ENCODE measurements around the gene EARS2.

DNA sequence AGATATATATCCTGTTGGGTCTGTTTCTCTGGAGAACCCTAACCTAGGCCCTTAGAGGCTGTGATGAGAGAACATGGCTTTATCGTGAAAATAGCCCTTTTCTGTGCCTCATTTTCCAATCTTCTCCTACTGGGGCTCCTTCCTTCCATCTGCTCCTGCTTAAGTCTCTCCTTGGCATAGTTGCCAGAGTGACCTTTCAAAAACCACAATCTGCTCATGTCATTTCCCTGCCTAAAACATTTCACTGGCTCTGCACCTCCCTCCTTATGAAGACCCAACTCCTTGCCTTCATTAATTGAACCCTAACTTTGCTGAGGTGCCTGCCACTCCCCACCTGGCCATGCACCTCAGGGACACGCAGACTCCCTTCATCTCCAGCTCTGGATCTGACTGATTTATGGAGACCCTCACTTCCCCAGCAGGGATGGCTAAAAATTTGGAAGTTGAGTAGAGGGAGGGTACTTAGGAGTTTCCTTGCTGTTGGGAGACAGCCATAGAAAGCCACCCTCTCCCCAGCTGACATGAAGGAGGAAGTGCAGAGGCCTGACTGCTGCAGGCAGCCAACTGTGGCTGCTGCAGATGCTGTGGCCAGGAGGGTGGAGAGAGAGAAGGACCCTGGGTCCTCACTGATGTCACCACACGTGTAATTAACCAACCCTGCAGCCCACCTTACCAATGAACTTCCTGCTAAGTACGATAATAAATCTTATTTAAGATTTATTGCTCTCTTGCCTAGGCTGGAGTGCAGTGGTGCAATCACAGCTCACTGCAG lies 40.6 kb downstream of the EARS2 start:
- TF ChIP-seq, protein P1, sequence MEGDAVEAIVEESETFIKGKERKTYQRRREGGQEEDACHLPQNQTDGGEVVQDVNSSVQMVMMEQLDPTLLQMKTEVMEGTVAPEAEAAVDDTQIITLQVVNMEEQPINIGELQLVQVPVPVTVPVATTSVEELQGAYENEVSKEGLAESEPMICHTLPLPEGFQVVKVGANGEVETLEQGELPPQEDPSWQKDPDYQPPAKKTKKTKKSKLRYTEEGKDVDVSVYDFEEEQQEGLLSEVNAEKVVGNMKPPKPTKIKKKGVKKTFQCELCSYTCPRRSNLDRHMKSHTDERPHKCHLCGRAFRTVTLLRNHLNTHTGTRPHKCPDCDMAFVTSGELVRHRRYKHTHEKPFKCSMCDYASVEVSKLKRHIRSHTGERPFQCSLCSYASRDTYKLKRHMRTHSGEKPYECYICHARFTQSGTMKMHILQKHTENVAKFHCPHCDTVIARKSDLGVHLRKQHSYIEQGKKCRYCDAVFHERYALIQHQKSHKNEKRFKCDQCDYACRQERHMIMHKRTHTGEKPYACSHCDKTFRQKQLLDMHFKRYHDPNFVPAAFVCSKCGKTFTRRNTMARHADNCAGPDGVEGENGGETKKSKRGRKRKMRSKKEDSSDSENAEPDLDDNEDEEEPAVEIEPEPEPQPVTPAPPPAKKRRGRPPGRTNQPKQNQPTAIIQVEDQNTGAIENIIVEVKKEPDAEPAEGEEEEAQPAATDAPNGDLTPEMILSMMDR (IDR thresholded peaks at IDR 0.05) = no peak
- TF ChIP-seq POLR2A (IDR thresholded peaks at IDR 0.05) = no peak

All from lower leg skin (tissue), 3 donors.